ENCODE data around the gene MASP1.
A peak's percentile ranks its signal among the peaks of the same experiment; 100 is the strongest.

MASP1 gene

GRCh38 chr3:187291512-187292132 is at the start of gene MASP1:
Gene MASP1 (minus strand): TSS chr3:187291737. CDS start chr3:187291632, 105 bp downstream.
- no peak for DNase-seq

GRCh38 chr3:187340578-187340977 is 49.0 kb upstream of the MASP1 start:
- DNase-seq, result no peak

GRCh38 chr3:187336322-187336721 is 44.8 kb upstream of the MASP1 start:
- DNase-seq, result no peak

GRCh38 chr3:187334904-187335303 is 43.4 kb upstream of the MASP1 start:
- DNase-seq, result no peak

GRCh38 chr3:187328691-187329090 is 37.2 kb upstream of the MASP1 start:
- DNase-seq, result no peak

- DNase-seq, result peak; percentile 38
Measured at GRCh38 chr3:187327845-187328244, 36.3 kb upstream of the MASP1 start.

GRCh38 chr3:187325632-187326031 is 34.1 kb upstream of the MASP1 start:
- no peak for DNase-seq

GRCh38 chr3:187323091-187323490 is 31.6 kb upstream of the MASP1 start:
- no peak for DNase-seq

- DNase-seq, result no peak
Measured at GRCh38 chr3:187322291-187322690, 30.8 kb upstream of the MASP1 start.

- no peak for DNase-seq
Measured at GRCh38 chr3:187321766-187322165, 30.2 kb upstream of the MASP1 start.

GRCh38 chr3:187319699-187320302 is 28.3 kb upstream of the MASP1 start:
- DNase-seq, result peak; percentile 81

- peak; percentile 53 for DNase-seq
Measured at GRCh38 chr3:187318819-187319616, 27.5 kb upstream of the MASP1 start.

- no peak for DNase-seq
Measured at GRCh38 chr3:187315872-187316271, 24.3 kb upstream of the MASP1 start.

GRCh38 chr3:187314176-187314575 is 22.6 kb upstream of the MASP1 start:
- no peak for DNase-seq

- no peak for DNase-seq
Measured at GRCh38 chr3:187310954-187311470, 19.5 kb upstream of the MASP1 start.

- DNase-seq, result peak; percentile 10
Measured at GRCh38 chr3:187310226-187310625, 18.7 kb upstream of the MASP1 start.

- DNase-seq, result no peak
Measured at GRCh38 chr3:187305881-187306280, 14.3 kb upstream of the MASP1 start.

- no peak for DNase-seq
Measured at GRCh38 chr3:187299611-187300010, 8.1 kb upstream of the MASP1 start.

- DNase-seq, result peak; percentile 10
Measured at GRCh38 chr3:187296911-187297310, 5.4 kb upstream of the MASP1 start.

GRCh38 chr3:187296058-187296457 is 4.5 kb upstream of the MASP1 start:
- DNase-seq, result no peak

- DNase-seq, result no peak
Measured at GRCh38 chr3:187295316-187296034, 3.9 kb upstream of the MASP1 start.

- peak; percentile 40 for DNase-seq
Measured at GRCh38 chr3:187293516-187294430, 2.2 kb upstream of the MASP1 start.
